BE2C (cell line): ENCODE data around the gene ZSCAN9.

Source experiments
- DNase-seq: peaks from one replicate; pipeline ENCODE4 v3.0.0-alpha.2; 2020
- H3K27me3 ChIP-seq: fragments of 250-450 bp; sonication (Bioruptor Pico); 2 replicates; pipeline ENCODE4 v1.5.1; 2020; ENCODE audit warnings: mild to moderate bottlenecking
- H3K36me3 ChIP-seq: fragments of 250-450 bp; sonication (Bioruptor Pico); 2 replicates; pipeline ENCODE4 v1.5.1; 2020; ENCODE audit warnings: mild to moderate bottlenecking
- H3K4me1 ChIP-seq: fragments of 250-450 bp; sonication (Bioruptor Pico); 2 replicates; pipeline ENCODE4 v1.5.1; 2020
- H3K4me3 ChIP-seq: 2 replicates; pipeline ENCODE4 v1.5.1; 2011; ENCODE audit warnings: low read depth, low read length
- H3K9me3 ChIP-seq: fragments of 250-450 bp; sonication (Bioruptor Pico); 2 replicates; pipeline ENCODE4 v1.5.1; 2020
- TF ChIP-seq, protein P1 (sequence below): IDR thresholded peaks from 2 replicates; pipeline ENCODE4 v1.5.1; 2012; ENCODE audit warnings: mild to moderate bottlenecking, low read depth, low read length

ZSCAN9 gene

DNA sequence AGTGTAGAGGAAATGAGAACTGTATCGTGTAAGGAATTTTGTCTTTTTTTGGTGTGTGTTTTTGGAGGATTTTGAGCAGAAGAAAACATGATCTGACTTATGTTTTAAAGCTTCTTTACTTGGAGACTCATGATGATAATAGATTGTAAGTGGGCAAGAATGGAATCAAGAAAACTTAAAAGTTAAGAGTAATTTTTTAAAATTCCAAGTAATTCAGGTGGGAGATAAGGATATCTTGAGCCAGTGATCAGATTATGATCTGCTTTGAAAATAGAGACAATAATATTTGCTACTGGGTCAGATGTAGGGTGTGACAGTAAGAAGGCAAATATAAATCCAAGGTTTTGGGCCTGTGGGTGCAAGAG lies 42.6 kb downstream of the ZSCAN9 start:
- Histone ChIP-seq H3K4me3 (peak overlapping the region; percentile 95), H3K9me3 (no peaks in the 10 kb centered on the region), H3K27me3 (no peaks in the 10 kb centered on the region), H3K4me1 (no peaks in the 10 kb centered on the region), H3K36me3 (no peaks in the 10 kb centered on the region; the same call in none of the 2 replicates)
- DNase-seq: no peak
- TF ChIP-seq, protein P1, sequence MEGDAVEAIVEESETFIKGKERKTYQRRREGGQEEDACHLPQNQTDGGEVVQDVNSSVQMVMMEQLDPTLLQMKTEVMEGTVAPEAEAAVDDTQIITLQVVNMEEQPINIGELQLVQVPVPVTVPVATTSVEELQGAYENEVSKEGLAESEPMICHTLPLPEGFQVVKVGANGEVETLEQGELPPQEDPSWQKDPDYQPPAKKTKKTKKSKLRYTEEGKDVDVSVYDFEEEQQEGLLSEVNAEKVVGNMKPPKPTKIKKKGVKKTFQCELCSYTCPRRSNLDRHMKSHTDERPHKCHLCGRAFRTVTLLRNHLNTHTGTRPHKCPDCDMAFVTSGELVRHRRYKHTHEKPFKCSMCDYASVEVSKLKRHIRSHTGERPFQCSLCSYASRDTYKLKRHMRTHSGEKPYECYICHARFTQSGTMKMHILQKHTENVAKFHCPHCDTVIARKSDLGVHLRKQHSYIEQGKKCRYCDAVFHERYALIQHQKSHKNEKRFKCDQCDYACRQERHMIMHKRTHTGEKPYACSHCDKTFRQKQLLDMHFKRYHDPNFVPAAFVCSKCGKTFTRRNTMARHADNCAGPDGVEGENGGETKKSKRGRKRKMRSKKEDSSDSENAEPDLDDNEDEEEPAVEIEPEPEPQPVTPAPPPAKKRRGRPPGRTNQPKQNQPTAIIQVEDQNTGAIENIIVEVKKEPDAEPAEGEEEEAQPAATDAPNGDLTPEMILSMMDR: no peak

DNA sequence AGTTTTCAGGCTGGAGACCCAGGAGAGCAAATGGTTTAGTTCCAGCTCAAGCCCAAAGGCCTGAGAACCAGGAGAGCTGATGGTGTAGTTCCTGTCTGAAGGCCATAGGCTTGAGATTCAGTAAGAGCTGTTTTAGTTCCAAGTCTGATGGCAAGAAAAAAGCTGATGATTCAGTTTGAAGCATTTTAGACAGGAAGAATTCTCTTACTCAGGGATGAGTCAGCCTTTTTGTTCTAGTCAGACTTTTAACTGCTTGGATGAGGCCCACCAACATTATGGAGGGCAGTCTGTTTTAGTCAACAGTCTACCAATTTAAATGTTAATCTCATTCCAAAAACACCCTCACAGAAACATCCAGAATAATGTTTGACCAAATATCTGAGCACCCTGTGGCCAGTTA lies 44.4 kb downstream of the ZSCAN9 start:
- H3K36me3 ChIP-seq: peaks cover 8% of the 10 kb centered on the region
- no peaks in the 10 kb centered on the region for H3K4me1 ChIP-seq
- H3K4me3 ChIP-seq: no peak overlapping the region
- H3K27me3 ChIP-seq: no peaks in the 10 kb centered on the region
- DNase-seq: no peak
- no peaks in the 10 kb centered on the region for H3K9me3 ChIP-seq
- TF ChIP-seq, protein P1: no peak

DNA sequence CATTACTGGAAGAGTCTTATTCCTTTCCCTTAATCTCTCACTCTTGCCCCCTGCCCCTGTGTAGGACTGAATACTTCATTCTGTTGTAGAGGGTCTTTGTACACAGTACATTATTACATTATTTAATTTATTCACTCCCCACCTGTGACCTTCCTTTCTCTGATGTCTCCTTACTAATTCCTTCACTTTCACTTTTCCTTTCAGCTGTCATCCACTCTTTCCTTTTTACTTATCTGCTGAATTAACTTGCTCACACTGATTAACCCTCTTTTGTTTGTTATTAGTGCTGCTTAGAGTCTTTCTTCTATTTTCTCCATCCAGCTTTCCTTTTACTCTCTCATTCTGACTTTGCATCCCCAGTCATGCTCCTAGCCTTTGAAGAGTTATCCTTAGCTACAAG lies 49.8 kb downstream of the ZSCAN9 start:
- DNase-seq: no peak
- Histone ChIP-seq H3K4me3 (no peak overlapping the region), H3K36me3 (peaks cover 14% of the 10 kb centered on the region), H3K4me1 (no peaks in the 10 kb centered on the region), H3K9me3 (no peaks in the 10 kb centered on the region), H3K27me3 (no peaks in the 10 kb centered on the region)
- TF ChIP-seq, protein P1: no peak

DNA sequence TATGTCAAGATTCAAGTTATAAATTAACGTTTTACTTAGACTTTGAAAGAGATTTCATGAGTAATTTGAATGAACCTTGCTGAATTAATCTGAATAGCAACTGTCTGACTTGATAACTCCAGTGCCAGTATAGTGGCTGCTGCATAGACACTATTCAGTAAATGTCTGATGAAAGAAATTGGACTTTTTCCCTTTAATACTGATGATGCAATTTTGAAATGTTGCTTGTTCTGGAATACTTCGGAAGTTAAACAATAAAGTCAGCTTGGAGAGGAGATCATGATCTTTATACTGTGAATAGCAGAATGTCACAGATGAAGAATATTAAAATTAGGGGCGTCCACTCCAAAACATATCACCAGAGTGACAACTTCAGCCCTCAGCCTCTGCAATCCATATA lies 52.7 kb downstream of the ZSCAN9 start:
- no peak for DNase-seq
- H3K27me3 ChIP-seq: no peaks in the 10 kb centered on the region
- H3K4me1 ChIP-seq: no peaks in the 10 kb centered on the region
- no peak overlapping the region for H3K4me3 ChIP-seq
- peaks cover 14% of the 10 kb centered on the region for H3K36me3 ChIP-seq
- TF ChIP-seq, protein P1: no peak
- H3K9me3 ChIP-seq: no peaks in the 10 kb centered on the region

DNA sequence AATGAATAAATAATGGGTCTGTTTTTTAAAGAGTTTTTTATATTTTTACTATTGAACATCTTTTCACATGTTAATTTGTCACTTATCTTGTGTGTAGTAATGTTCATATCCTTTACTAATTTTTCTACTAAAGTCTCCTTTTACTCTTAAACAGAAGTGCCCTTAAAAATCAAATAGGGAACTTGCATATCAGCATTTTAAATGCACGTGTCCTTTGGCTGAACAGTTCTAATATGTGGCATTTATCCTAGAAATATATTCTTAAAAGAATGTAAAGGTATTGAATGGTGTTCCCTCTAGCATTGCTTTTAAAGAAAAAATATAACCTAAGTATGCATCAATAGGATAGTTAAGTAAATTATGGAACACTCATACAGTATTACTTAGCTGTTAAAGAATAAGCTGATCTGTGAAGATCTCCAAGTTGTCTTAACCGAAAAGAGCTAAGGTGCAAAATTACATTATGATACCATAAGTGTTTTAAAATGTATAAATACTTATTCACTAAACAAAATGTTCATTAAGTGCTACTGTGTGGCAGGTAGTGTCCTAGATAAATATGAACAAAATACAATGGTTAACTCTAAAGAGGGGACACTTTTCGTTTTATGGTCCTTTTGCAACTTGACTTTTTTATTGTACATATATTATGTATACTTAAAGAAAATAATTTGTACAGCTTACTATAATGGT lies 55.7 kb downstream of the ZSCAN9 start:
- H3K9me3 ChIP-seq: no peaks in the 10 kb centered on the region
- TF ChIP-seq, protein P1: no peak
- no peak for DNase-seq
- H3K4me3 ChIP-seq: peak overlapping the region; percentile 95
- peaks cover 23% of the 10 kb centered on the region for H3K36me3 ChIP-seq
- no peaks in the 10 kb centered on the region for H3K27me3 ChIP-seq
- H3K4me1 ChIP-seq: no peaks in the 10 kb centered on the region

DNA sequence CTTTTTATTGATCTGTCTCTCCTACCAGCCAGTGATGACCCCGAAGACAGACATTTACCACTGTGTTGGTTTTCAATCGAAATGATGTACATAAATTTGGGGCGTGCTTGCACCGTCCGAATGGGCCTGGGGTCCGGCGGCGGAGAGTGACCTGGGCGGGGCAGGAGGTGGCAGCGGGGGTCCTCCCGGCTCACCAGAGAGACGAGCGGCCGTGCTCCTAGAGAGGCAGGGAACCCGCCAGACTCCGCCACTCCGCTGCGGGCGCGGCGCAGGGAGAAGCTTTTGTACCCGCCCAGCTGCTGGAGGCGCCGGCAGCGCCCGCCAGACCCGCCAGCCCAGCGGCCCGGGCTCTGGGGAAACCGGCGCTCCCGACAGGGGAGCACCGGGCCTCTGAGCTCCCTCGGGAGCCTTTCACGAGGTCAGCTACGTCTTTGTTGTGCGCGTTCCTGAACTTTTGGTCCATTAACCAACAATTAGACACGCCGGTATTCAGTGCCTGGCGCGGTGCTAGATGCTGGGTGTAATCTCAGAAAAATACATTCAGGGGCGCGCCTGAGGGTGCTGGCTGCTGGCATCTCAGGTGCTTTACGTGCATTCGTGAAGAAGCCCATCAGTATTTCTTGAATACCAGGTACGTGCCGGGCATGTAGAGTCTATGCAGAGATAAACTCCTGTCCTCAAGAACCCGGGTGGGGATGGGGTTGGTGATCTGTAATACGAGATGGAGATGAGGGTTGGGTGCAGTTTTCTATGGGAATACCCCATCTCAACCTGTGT lies 56.4 kb downstream of the ZSCAN9 start, which contains the start of gene PGBD1:
PGBD1 (plus strand) TSS at position 285 of the 777 bp plus-strand sequence. CDS start 2,242 bp downstream, outside the sequence.
- H3K9me3 ChIP-seq: no peaks in the 10 kb centered on the region
- H3K36me3 ChIP-seq: peaks cover 26% of the 10 kb centered on the region
- H3K27me3 ChIP-seq: no peaks in the 10 kb centered on the region
- no peaks in the 10 kb centered on the region for H3K4me1 ChIP-seq
- DNase-seq: peak; percentile 90
- TF ChIP-seq, protein P1: no peak
- H3K4me3 ChIP-seq: peak within 1 kb of the TSS; percentile 95
